GM12873 (cell line): ENCODE results near the gene PIH1D2.

Experiments
- CTCF ChIP-seq: IDR thresholded peaks from 2 replicates; pipeline ENCODE4 v1.5.1; 2012; ENCODE audit warnings: low read depth, mild to moderate bottlenecking, moderate library complexity, low read length, control low read depth; ENCODE audit not compliant: insufficient read depth; ENCODE audit errors: missing control alignments

Gene PIH1D2

DNA sequence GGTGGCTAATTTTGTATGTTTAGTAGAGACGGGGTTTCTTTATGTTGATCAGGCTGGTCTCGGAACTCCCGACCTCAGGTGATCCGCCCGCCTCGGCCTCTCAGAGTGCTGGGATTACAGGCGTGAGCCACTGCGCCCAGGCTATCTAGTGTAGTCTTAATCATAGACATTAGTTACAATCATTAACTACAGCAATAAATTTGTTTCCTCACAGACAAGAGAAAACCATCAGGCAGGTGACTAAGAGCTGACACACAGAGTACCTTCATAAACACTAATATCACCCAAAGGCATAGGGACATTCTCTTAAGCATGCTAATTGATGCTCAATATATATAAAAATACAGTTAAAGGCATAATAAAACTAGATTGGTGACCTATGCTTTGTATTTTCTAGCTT is 32.3 kb upstream of the PIH1D2 start:
- TF ChIP-seq CTCF, result no peak

DNA sequence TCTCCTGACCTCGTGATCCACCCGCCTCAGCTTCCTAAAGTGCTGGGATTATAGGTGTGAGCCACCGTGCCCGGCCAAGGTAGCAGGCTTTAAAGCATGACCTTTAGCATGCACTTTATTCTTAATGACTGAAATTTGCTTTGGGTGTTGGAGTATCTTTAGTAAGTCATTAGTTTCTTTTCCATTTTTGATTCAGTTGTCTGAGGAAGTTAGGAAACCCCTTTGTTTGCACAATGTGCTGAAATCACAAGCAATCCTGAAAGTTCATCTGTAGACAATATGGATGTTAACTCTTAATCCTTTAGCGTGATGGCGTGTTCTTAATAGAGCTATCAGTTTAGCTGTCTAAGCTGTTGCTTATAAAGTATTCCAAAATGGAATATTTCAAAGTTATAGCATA is 29.6 kb upstream of the PIH1D2 start:
- no peak for TF ChIP-seq CTCF

DNA sequence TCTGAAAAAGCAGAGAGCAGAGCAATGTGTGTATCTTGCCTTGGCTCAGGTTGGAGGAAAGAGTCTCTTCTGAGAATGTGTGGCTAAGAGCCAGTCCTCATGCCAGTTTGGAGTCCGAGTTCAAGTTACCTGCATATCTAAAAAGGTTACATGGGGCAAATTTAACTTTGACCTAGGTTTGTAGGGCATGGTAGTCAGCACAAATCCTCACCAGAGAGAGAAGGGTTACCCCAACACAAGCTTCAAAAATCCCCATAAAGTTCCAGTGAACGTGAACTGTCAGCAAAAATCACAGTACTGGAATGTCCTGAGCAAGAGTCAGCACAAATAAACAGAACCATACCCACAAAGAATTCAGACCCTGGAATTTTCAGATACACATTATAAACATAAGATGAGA is 26.6 kb upstream of the PIH1D2 start:
- TF ChIP-seq CTCF, result no peak

GRCh38 chr11:112097734-112098528 is 24.1 kb upstream of the PIH1D2 start:
- no peak for TF ChIP-seq CTCF

DNA sequence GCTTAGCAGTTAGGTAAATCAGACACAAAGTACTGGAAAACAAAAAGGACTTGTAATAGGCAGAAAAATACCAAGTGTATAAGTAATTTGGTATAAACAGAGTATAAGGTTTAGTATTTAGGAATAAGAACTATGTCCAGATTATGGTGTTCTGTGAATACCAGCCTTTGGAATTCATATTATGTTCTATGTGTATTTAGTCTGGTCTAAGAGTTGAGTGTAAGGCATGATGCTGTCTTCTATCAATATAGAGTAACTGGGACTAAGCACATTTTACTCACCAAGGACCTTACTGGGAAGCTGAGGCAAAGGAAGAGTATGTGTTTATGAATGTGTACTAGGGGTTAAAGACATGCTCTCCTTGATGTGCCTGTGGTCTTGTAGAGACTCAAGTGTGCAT is 22.4 kb upstream of the PIH1D2 start:
- TF ChIP-seq CTCF, result no peak

GRCh38 chr11:112087212-112087611 is 13.4 kb upstream of the PIH1D2 start:
- no peak for TF ChIP-seq CTCF

DNA sequence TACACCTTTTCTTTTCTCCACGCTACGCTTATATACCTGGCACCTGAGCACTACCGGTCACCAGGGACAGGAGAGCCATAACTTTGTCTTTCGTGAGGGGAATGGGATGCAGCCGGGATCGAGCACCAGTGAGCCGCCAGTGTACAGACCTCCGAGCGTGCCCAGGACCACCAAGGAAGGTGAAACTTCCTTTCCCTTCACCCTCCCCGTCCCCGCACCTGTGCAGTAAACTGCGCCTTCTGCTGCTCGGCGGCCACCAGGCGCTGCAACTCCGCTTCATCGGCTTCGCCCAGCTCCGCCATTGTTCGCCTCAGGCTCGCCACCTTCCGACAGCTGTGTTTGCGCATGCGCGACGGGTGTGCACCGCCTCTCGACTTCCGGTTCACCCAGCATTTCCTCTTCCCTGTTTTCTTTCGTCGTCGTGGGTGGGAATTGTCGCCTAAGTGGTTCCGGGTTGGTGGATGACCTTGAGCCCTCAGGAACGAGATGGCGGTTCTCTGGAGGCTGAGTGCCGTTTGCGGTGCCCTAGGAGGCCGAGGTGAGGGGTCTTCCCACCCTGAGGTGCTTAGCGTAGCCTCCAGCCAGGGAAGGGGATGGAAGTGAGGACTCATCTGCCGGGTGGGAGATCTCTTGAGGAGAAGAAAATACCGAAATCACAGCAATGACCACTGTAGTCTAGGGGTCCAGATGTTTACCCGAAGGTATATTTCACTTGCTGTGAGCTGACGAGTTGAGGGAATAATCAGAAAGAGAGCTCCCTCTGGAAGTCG is 12.8 kb upstream of the PIH1D2 start, which contains the start of the genes SDHD and TIMM8B:
Gene SDHD, plus strand, starts transcription at position 452 of the 770 bp plus-strand sequence. Its CDS starts 35 bp downstream, at position 487.
Gene TIMM8B, minus strand, starts transcription at position 335 of the 770 bp plus-strand sequence. Its CDS starts 33 bp downstream, at position 302.
- TF ChIP-seq CTCF, result peak; percentile 39
